HG02938 (cell line): ENCODE results near the gene TFAP2B.

Experiments used
- ATAC-seq: cut with Tn5 transposase; IDR thresholded peaks from one replicate; pipeline ENCODE4 v1.9.1; 2021; ENCODE audit warnings: mild to moderate bottlenecking, moderate library complexity; ENCODE audit not compliant: unreplicated experiment

Gene TFAP2B

DNA sequence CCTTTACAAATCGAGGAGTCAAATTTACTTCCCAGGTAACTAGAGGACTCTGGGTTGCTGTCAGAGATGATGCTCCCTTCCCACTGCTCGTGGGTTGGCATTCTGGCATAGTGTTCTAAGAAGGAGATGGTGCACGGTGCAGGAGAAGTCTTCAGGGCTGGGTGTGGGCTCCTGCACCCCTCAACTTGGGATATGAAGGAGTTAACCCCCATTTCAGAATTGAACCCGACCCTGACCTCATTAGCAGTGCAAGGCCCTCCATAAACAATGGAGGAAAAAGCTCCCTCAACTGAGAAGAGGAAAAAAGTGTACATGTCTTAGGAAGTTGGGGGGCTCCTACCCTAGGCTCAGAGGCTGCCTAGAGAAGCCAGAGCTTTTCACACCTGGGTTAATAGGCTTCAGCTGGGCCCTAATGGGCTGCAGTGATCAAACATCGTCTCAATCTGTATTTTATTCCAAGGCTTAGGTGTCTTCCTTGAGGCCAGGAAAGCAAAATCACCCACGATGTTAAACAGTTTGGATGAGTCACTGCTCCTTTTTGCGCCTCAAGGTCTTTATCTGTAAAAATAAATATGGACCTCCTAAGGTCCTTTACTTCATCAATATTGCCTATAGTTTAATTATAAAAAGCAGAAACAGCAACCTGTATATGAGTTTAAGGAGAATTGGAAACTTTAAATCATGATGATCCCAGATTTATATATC, 29.4 kb downstream of the TFAP2B start:
- no peak for ATAC-seq

DNA sequence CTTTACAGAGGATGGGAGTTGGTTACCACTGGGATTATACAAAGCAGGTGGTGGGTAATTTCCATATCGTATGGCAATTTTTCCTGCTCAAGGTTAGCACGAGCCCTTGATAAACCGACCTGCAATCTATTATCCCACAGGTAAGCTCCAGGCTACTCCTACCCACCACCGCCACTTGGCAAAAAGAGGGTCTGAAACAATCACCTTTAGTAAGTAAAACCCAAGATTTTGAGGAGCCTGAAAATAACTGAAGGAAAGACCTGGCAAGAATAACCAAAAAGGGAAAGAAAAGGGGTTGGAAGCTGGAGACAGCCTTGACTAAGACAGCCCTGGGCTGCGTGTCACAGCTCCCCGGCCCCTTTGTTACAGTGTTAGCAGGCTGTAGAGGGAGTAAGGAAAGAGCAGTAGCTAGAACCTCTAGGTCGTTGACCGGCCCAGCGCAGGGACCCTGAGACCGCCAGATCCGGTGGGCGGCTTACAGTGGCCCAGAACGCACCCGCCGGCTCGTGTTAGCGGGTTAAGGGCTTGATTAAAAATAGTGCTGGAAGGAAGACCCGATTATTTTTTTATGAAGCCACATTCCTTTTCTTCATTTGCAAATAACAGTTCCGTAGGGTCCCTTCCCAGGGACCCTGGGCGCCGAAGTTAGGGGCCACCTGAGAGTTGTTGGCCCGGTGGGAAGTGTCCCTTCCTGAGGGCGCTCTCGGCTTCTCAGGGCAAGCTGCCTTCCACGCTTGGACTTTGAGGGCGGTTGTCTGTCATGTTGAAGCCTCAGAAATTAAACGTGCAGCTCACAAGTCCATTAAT, 30.5 kb downstream of the TFAP2B start:
- no peak for ATAC-seq

DNA sequence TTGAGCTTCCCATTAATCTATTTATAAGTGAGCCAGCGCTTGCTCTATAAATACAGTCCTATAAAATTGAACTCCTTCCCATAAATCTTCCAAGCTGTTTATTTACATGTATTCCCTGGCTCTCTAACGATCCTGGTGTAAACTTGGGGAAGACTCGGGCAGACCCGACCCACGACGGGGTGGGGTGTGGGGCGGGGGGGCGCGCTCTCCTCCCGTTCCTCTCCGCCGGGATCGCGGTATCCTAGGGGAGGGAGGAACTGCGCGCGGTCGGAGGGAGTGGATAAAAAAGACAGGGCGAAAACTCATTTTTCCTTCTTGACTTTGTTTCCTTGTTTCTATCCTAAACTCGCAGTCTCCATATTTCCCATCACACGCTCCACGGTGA, 31.1 kb downstream of the TFAP2B start:
- no peak for ATAC-seq

DNA sequence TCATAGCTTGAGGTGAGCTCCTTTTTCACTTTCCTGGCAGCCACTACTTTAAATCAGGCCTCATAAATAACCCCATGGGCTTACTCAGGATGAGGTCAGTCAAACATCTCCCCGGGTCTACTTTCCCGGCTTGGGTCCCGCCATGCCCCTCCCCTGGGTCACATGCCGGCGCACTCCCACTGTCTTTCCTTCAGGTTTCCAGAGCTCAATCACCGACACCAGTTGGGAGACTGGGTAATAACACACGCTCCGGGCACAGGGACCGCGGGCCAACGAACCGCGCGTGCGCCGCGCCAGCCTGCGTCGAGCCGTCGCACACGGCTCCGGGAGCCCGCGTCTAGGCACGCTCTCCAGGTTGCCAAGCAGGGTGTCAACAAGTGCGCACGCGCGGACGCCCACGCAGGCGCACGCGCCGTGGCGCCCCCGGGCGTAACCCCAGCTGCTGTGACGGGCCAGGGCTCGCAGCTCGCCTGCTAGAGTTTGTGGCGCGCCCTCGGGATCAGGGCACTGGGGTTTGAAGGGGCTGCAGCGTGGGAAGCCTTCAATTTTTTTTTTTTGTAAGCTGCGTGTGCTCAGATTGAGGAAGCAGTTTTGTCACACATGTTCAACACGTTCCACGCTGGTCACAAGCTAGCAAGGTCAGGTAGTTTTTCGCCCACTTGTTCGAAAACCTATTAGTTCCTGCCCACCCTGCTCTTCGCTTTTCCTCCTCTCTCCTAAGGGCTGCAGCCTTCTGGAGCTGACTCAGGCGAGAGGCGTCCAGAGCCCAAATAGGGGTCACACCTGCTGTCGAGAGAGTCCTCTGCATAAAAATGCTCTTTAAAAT, 31.8 kb downstream of the TFAP2B start:
- no peak for ATAC-seq

DNA sequence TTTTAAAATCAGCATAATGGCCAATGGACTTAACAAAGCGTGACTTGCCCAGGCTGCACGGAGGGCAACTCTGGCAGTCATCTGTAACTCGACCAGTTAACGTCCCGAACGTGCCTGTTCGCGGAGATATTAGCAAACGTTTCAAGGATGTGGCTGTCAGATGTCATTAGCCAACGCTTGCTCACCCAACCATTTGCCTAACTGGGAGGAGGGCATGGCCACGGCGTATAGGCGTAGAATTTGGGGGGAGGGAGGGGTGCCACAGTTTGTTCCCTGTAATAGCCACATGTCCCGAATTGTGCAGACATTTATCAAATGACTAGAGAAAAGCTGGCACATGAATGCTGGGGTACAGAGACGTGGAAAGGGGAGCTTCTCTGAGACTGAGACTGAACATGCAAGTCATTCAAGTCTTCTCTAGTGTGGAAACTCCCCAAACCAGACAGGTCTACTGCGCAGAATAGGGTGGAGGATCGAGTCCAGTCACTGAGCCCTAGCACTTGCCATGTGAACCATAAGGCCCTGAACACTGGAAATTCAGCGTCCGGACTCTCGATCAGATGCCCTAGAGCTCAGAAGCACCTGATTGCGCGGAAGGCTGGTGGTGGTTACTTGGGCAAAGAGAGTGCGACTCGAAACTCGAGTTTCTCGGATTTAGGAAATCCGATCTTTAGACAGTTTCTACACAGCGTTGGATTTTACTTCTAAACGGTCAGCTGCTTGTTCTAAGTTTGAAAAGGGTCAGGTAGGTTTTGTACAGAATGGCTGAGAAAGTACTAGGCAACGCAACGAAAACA, 32.6 kb downstream of the TFAP2B start:
- ATAC-seq = no peak

DNA sequence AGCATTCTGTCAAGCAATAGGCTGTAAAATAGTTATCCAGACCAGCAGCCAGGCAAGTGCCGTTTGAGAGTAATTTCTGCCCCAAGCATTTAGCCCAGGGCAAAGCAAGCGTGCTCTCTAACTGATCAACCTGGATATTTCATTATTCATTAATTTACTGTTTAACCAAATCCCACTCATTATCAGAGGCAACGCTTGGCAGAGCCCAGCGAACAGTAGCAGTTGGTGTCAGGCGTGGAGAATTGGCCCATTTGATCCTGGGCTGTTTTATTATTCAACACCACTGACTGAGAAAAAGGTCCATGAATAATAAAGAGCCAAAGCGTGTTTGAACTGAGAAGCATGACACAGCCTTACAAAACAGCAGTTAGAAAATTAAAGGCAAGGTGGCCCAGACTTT, 35.3 kb downstream of the TFAP2B start:
- ATAC-seq = no peak

DNA sequence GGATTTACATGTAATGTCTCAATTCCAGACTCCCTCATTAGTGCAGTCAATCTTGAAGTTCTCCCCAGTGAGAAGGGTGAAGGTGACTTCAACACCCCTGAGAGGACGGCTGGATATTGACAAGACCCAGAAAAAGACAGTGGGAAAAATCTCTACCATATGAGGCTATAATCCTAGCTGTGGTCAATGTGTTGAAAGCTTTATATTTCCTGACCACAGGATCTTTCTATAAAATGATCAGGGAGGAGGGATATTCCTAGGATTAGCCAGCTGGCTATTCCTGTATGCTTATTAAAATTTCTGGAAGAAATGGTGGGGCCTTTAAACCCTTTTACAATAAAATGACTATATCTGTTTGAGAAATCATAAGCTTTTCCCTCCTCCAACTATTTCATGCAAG, 43.0 kb downstream of the TFAP2B start:
- ATAC-seq = no peak

DNA sequence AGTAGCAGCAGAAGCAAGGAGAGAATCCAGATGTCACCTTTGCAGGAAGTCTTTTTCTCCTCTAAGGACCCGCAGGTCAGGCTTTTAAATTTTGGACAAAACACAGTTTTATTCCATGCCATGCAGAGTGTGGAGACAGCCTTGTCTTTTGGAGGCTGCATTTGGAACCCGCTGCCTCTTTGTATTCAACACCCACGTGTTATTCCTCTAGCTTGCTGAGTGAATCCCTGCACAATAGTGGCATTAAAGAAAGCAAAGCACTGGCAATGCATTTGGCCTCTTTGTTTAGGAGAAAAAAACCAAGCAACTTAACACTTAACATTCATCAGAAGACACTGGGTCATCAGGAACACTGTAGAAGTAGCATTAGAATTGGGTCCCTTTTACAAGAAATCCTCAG, 43.5 kb downstream of the TFAP2B start:
- no peak for ATAC-seq

DNA sequence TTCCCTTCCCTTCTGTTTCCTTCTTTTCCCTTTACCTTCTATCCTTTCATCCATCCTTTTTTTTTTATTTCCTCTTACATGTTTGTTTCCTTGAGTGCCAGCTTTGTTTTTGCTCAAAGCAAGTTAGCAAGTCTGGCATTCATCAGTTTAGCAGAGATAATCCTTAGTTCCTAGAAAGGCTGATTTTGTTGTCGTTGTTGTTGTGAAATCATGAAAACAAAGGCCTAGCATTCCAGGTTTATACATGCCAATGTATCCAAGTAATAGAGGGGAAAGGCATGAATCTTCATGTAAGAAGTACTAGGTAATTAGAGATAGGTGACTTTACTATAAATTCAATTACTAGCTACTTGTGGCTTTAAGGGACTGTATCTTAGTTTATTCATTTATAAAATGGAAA, 45.9 kb downstream of the TFAP2B start:
- no peak for ATAC-seq

DNA sequence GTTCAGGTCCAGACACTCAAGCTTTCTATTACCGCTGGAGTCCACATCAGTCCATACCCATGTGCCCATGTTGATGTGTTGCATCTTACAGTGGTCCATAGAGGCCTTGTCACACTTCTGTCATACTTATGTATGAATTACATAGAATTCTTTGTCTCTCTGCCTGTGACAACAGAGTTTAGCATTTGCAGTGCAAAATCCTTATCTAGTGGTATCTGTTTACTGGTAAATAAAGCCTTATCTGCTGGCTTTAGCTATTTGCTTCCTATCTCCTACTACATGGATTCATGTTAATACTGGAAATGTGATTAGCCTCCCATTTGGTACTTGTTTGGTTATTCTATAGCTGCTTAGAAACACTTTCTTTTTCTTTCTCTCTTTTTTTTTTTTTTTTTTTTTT, 49.8 kb downstream of the TFAP2B start:
- ATAC-seq = no peak

DNA sequence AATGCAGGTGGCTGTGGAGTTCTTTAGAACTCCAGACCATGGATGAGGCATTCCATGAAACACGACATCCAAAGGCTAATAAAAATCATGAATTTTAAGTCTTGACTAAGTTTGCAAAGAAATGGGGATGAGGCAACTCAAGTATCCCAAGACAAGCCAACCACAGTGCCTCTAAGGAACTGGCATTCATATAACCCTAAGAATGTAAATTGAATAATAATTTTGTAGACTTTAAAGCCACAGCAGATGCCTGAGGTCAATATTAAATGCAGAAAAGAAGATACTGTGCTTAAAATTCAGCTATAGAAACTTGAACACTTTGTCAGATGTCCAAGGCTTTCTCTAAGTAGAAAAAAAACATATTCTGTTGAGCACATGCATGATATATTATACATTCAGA, 54.5 kb downstream of the TFAP2B start:
- no peak for ATAC-seq

DNA sequence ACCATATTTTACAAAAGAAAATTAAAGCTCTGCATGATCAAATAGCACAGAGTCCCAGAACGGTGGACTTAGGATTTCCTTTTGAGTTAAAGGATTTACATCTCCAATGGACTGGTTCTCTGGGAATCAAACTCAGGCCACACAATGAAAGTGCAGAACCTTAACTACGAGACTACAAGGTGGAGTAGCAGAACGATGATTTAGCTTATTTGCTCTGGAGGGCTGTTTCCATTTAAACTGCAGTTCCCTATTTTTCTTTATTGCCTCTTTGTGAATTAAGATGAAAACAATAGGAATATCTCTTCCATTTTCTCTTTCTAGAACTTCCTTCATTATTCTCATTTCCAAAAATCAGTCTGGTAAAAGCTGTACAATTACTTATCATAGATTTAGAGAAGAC, 65.7 kb downstream of the TFAP2B start:
- ATAC-seq = no peak

DNA sequence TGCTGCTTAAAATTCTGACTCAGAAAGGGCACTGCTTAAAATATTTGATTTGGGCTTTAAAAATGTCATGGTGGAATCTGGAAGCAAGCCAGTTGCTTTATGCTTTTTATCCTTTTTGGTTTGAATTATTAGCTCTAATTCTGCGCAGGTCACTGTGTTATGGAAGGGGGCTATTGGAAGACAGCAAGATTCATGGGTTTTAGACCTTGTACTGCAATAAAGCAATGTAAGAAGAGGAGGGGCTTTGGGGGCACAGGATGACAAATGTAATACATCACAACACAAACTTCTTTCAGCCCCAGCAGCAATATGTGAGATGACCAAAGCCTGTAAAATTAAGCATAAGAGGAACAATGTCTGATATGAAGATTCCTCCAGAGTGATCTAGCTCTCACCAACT, 68.4 kb downstream of the TFAP2B start:
- no peak for ATAC-seq

DNA sequence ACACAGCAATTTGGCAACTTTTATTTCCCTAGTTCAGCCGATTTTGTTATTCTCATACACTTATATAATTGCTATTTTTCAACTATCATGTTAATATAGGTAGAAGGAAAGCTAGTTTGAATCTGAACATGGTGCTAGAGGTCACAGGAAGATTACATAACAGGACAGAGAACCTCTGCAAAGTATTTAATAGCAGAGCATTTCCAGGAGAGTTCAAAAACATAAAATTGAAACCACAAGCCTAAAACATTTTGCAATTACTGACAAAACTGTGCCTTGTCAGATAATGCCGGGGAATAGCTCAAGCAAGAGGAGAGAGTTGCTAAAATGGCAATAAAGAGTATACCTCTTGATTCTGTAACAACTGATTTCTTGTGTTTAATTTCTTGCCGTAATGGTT, 70.8 kb downstream of the TFAP2B start:
- ATAC-seq = no peak

DNA sequence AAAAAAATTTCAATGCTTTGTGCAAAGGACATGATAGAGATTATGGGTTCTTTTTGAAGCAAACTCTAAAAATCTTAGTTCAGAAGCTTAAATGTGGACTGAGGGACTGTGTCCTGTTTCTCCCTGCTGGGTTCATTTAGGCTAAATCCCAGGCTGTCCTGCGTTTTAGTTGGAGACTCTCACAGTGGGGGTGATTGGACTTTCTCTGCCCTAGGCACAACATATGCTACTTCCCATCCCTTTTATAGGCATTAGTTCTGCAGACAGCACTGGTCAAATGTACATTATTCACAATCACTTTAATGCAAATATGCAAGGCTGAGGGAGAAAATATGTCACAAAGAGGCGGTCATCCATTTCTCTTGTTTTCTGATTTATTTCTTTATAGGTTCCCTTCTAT, 71.3 kb downstream of the TFAP2B start:
- no peak for ATAC-seq

DNA sequence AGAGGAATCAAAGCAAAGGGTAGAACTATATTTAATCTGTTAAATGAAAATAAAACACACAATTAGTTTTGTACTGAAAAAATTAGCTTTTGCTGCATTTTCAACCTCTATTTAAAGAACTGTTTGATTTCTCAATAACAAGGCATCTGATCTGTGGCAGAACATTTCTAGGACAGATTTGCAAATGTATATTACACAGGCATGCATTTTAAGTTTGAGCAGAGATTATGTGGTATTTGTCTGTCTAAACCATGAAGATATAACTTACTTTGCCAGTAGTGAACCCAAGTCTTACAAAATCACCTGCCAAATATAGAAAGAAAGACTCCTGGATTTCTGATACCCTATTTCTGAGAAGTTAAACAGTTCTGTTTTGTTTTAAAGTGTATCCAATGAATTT, 71.9 kb downstream of the TFAP2B start:
- no peak for ATAC-seq

DNA sequence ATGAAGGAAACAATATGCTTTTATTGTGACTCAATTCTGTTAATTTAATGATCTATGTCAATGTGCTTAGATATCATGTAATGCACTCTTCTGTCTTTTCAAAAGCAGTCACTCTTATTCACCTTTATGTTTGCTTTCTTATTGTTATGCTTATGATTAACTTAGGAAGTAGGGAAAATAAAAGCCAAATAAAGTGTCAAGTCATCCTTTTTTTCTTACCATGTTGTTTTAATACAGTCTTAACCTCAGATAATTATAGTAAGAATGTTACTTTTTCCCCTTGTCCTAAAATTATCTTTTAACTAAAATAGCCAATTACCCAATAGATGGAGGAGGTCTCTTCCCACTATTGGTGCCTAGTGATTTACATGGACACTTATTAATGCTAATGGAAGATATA, 72.6 kb downstream of the TFAP2B start:
- ATAC-seq = no peak
